Measurements from ENCODE around the gene PROKR2.

The PROKR2 gene

GRCh38 chr20:5279661-5280060 is 37.1 kb downstream of the PROKR2 start:
- no peak for DNase-seq

GRCh38 chr20:5272268-5272667 is 44.5 kb downstream of the PROKR2 start:
- no peak for DNase-seq

- DNase-seq = no peak
These were observed 46.2 kb downstream of the PROKR2 start for GRCh38 chr20:5270603-5271002.

- DNase-seq = no peak
These were observed 48.3 kb downstream of the PROKR2 start for GRCh38 chr20:5268449-5268848.

- DNase-seq = no peak
These were observed 49.7 kb downstream of the PROKR2 start for GRCh38 chr20:5267092-5267491.
